ENCODE results near the gene SERPINB6.
"Not testable (repeated sequence)": the region's sequence is repeated elsewhere in the genome, so short reads cannot be mapped to it uniquely, and the experiment has no call there.

- TF ChIP-seq CTCF (conservative IDR thresholded peaks at IDR 0.05; ENCODE audit: low read depth, low read length); RFX5 (IDR thresholded peaks at IDR 0.05; ENCODE audit: low read depth, low read length); CEBPB (IDR thresholded peaks at IDR 0.05; ENCODE audit: low read depth, low read length); CHD1 (IDR thresholded peaks at IDR 0.05; ENCODE audit: low read depth, low read length); POLR2A (IDR thresholded peaks at IDR 0.05; ENCODE audit: low read depth, low read length); ELK1 (IDR thresholded peaks at IDR 0.05; ENCODE audit: borderline replicate concordance, low read depth, low read length): not testable (repeated sequence)
Observed at GRCh38 chr6:2903411-2904185, 67.8 kb downstream of the SERPINB6 start.
